SU-DHL-6 (cell line): Measurements from ENCODE around the gene KAT8.

ENCODE experiments used
- H2AFZ ChIP-seq: fragments of 200-600 bp; sonication (generic); 2 replicates; pipeline ENCODE4 v1.6.1; 2014; ENCODE audit warnings: low read depth, mild to moderate bottlenecking, moderate library complexity, mixed read lengths, antibody characterized with exemption, low read length; ENCODE audit not compliant: severe bottlenecking
- H3F3A ChIP-seq: fragments of 200-600 bp; shearing (Covaris generic); 2 replicates; pipeline ENCODE4 v1.6.0; 2016; ENCODE audit warnings: antibody characterized with exemption, mild to moderate bottlenecking; ENCODE audit not compliant: insufficient read depth
- H3K27ac ChIP-seq: fragments of 200-600 bp; sonication (generic); 2 replicates; pipeline ENCODE4 v1.5.1; 2016; ENCODE audit warnings: low read depth, mild to moderate bottlenecking, low read length, moderate library complexity, mixed read lengths
- H3K27me3 ChIP-seq: fragments of 200-600 bp; sonication (generic), shearing (Covaris generic); 2 replicates; pipeline ENCODE4 v1.6.0; 2014; ENCODE audit warnings: mild to moderate bottlenecking, low read length
- H3K36me3 ChIP-seq: fragments of 200-600 bp; sonication (generic); 2 replicates; pipeline ENCODE4 v1.6.1; 2014; ENCODE audit warnings: mild to moderate bottlenecking, low read length, mixed read lengths
- H3K4me2 ChIP-seq: fragments of 300-600, 200-600 bp; shearing (Covaris generic), sonication (generic); 2 replicates; pipeline ENCODE4 v1.6.0; 2014; ENCODE audit warnings: low read length, low read depth, mild to moderate bottlenecking; ENCODE audit not compliant: poor library complexity, severe bottlenecking
- H3K4me3 ChIP-seq: fragments of 200-600 bp; sonication (generic); 2 replicates; pipeline ENCODE4 v1.5.1; 2014; ENCODE audit warnings: antibody characterized with exemption, low read length, mild to moderate bottlenecking, mixed read lengths; ENCODE audit not compliant: insufficient read depth, poor library complexity, severe bottlenecking
- H3K79me2 ChIP-seq: fragments of 200-600 bp; sonication (generic); 2 replicates; pipeline ENCODE4 v1.6.1; 2014; ENCODE audit warnings: mild to moderate bottlenecking, low read length, moderate library complexity; ENCODE audit not compliant: insufficient read depth
- H3K9ac ChIP-seq: fragments of 200-600 bp; sonication (generic); 2 replicates; pipeline ENCODE4 v1.7.0; 2014; ENCODE audit warnings: mild to moderate bottlenecking, low read length
- H3K9me2 ChIP-seq: fragments of 200-600 bp; sonication (generic); replicated peaks from 2 replicates; pipeline ENCODE4 v1.6.1; 2014; ENCODE audit warnings: low read length; ENCODE audit not compliant: insufficient read depth
- H3K9me3 ChIP-seq: fragments of 200-600 bp; sonication (generic); 2 replicates; pipeline ENCODE4 v1.6.1; 2014; ENCODE audit warnings: low read length, mixed read lengths; ENCODE audit not compliant: insufficient read depth
- H4K20me1 ChIP-seq: fragments of 200-600 bp; sonication (generic); 2 replicates; pipeline ENCODE4 v1.6.1; 2014; ENCODE audit warnings: low read depth, mild to moderate bottlenecking, antibody characterized with exemption, low read length, moderate library complexity, mixed read lengths
- EZH2phosphoT487 ChIP-seq: fragments of 200-600 bp; sonication (generic), shearing (Covaris generic); conservative IDR thresholded peaks from 2 replicates; pipeline ENCODE4 v1.6.1; 2018; ENCODE audit warnings: mild to moderate bottlenecking, antibody characterized with exemption, low read length, moderate library complexity, mixed read lengths
- TF ChIP-seq, protein P1 (sequence below): fragments of 200-600 bp; sonication (generic); IDR thresholded peaks from one replicate; pipeline ENCODE4 v1.5.1; 2017; ENCODE audit warnings: antibody characterized with exemption, mild to moderate bottlenecking, low read length, moderate library complexity; ENCODE audit not compliant: insufficient read depth, poor library complexity, severe bottlenecking

KAT8 gene

DNA sequence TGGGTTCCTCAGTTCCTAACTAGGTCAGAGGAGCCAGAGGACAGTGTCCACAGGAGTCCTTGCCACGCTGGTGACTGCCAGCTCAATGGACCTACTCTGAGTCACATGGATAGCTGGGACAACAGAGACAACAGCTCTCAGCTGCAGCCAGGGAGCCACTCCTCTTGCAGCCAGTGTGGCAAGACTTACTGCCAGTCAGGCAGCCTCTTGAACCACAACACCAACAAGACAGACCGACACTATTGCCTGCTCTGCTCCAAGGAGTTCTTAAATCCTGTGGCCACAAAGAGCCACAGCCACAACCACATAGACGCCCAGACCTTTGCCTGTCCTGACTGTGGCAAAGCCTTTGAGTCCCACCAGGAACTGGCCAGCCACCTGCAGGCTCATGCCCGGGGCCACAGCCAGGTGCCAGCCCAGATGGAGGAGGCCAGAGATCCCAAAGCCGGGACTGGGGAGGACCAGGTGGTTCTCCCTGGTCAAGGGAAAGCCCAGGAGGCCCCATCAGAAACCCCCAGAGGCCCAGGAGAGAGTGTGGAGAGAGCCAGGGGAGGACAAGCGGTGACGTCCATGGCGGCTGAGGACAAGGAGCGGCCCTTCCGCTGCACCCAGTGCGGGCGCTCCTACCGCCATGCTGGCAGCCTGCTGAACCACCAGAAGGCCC is 36.6 kb upstream of the KAT8 start:
- Histone ChIP-seq H3K4me2 (no peak overlapping the region), H3K36me3 (no peaks in the 10 kb centered on the region), H3K4me3 (no peak overlapping the region), H3K9ac (no peak overlapping the region), H3K9me2 (no peaks in the 10 kb centered on the region), H4K20me1 (no peaks in the 10 kb centered on the region), H3K27me3 (no peaks in the 10 kb centered on the region), H3K9me3 (no peaks in the 10 kb centered on the region), H3F3A (no peaks in the 10 kb centered on the region), H2AFZ (no peak overlapping the region), H3K27ac (no peak overlapping the region), H3K79me2 (peaks cover 12% of the 10 kb centered on the region)
- TF ChIP-seq EZH2phosphoT487: no peak

DNA sequence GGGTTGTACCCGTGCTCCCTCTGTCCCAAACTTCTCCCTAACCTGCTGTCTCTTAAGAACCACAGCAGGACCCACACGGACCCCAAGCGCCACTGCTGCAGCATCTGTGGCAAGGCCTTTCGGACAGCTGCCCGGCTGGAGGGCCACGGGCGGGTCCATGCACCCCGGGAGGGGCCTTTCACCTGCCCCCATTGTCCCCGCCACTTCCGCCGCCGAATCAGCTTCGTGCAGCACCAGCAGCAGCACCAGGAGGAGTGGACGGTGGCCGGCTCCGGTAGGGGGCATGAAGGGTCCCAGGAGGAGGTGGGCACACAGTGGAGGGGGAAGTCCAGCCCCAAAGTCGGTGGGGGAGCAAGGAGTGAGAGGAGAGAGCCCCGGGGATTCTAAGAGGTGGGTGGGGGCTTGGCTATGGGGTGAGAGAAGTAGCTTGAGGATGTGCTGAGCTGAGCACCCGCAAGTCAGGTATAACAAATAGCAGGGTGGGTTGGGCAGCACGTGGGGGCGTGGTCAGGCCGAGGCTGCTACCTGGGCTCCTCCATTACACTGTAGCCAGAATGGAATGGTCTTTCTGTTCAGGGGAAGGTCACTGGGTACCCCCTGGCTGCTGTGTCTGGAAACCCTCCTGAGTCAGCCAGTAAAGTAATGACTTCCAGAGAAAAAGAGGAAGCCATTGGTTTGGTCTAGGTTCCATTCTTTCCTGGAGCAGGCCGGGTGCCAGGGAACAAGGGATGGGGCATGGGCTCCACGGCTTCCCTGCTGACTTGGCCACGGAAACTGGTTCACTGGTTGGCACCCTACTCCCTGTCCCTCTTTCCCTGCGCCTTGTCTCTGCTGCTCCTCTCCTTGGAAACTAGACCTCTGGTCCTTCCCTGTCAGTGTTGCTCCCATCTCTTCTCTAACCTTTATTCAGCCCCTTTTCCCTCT is 35.8 kb upstream of the KAT8 start:
- Histone ChIP-seq H3F3A (no peaks in the 10 kb centered on the region), H4K20me1 (no peaks in the 10 kb centered on the region), H3K9me3 (no peaks in the 10 kb centered on the region), H3K9ac (no peak overlapping the region), H2AFZ (no peak overlapping the region), H3K27me3 (no peaks in the 10 kb centered on the region), H3K36me3 (no peaks in the 10 kb centered on the region), H3K27ac (no peak overlapping the region), H3K4me2 (no peak overlapping the region), H3K4me3 (no peak overlapping the region), H3K9me2 (no peaks in the 10 kb centered on the region), H3K79me2 (peaks cover 4% of the 10 kb centered on the region; the same call in 1 of the 2 replicates)
- TF ChIP-seq EZH2phosphoT487: no peak
- TF ChIP-seq, protein P1, sequence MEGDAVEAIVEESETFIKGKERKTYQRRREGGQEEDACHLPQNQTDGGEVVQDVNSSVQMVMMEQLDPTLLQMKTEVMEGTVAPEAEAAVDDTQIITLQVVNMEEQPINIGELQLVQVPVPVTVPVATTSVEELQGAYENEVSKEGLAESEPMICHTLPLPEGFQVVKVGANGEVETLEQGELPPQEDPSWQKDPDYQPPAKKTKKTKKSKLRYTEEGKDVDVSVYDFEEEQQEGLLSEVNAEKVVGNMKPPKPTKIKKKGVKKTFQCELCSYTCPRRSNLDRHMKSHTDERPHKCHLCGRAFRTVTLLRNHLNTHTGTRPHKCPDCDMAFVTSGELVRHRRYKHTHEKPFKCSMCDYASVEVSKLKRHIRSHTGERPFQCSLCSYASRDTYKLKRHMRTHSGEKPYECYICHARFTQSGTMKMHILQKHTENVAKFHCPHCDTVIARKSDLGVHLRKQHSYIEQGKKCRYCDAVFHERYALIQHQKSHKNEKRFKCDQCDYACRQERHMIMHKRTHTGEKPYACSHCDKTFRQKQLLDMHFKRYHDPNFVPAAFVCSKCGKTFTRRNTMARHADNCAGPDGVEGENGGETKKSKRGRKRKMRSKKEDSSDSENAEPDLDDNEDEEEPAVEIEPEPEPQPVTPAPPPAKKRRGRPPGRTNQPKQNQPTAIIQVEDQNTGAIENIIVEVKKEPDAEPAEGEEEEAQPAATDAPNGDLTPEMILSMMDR: no peak

DNA sequence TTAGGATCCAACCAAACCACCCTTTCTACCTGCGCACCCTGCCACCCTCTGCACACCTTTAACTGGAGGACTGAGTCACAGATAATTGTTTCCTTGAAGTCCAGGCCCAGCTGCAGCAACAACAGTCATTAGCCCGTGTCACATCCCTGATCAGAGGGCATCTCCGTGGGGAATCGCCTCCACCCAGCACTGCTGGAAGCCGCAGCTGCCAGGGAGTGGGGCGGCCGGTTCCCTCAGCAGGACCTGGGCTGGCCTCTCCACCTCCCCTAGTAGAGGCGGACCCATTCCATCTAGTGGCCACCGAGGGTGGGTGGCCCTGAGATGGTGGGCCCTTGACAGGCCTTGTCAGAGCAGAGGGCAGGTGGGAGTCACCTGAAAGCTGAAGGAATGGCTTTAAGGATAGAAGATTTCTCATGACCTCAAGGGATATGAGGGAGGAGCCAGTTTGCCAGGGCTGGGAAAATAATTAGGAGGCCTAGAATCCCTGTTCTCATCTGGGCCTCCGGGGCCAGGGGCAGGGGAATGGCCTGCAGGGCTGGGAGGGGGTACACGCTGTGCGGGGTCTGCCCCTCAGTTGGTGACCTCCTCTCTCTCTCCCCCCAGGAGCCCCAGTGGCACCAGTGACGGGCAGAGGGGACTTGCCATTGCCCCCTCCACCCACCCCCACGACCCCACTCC is 35.0 kb upstream of the KAT8 start:
- no peak overlapping the region for H3K9ac ChIP-seq
- H3K9me2 ChIP-seq: no peaks in the 10 kb centered on the region
- no peaks in the 10 kb centered on the region for H3K36me3 ChIP-seq
- H4K20me1 ChIP-seq: no peaks in the 10 kb centered on the region
- H3K79me2 ChIP-seq: no peaks in the 10 kb centered on the region; the same call in 1 of the 2 replicates
- H3K4me2 ChIP-seq: no peak overlapping the region
- no peak overlapping the region for H2AFZ ChIP-seq
- TF ChIP-seq, protein P1: no peak
- TF ChIP-seq EZH2phosphoT487: no peak
- no peaks in the 10 kb centered on the region for H3F3A ChIP-seq
- no peak overlapping the region for H3K4me3 ChIP-seq
- no peaks in the 10 kb centered on the region for H3K27me3 ChIP-seq
- no peaks in the 10 kb centered on the region for H3K9me3 ChIP-seq
- no peak overlapping the region for H3K27ac ChIP-seq
